GM12878 (cell line): ENCODE measurements around the gene LRRK1. TPM values are rescaled to one million over a fixed set of nuclear protein-coding genes. Genes with fewer than 3 reads are reported as not detected.
A peak's percentile ranks its signal among the peaks of the same experiment; 100 is the strongest.

Experiments
- ATAC-seq: fragments of 200-7000 bp; cut with Tn5 transposase; 3 replicates; pipeline ENCODE4 v1.9.1; 2020; ENCODE audit warnings: mild to moderate bottlenecking, moderate library complexity
- BruUV-seq: library from RNA; stranded (reverse); fragments of 400-500 nt; replicated peaks from 2 replicates; lab custom pipeline; 2021; lab: Mats Ljungman, UMichigan
- CTCF ChIA-PET: fragments of 300-600 bp; sonication (Branson Sonifier 250); formaldehyde crosslinking; extraction: SDS; loops from one replicate; lab custom pipeline; 2021; ENCODE audit warnings: inconsistent platforms; lab: Yijun Ruan, JAX
- POLR2A ChIA-PET: fragments of 350-600 bp; formaldehyde crosslinking; extraction: SDS; loops from one replicate; lab custom pipeline; 2021; ENCODE audit warnings: inconsistent platforms; lab: Charles Lee
- RAD21 ChIA-PET: fragments of 300-600 bp; sonication (Branson Sonifier 250); formaldehyde crosslinking; loops from one replicate; lab custom pipeline; 2023; ENCODE audit warnings: antibody characterized with exemption; ENCODE audit not compliant: unreplicated experiment; lab: Charles Lee
- SMC1A ChIA-PET: fragments of 300-600 bp; sonication (Branson Sonifier 250); formaldehyde crosslinking; loops from one replicate; lab custom pipeline; 2023; ENCODE audit not compliant: unreplicated experiment, uncharacterized antibody; lab: Charles Lee
- DNase-seq: peaks from one replicate; pipeline ENCODE4 v3.0.0-alpha.2; 2011; ENCODE audit warnings: low read depth, low spot score
- FAIRE-seq: peaks from 3 replicates; lab custom pipeline; 2011; peaks lifted over from hg19 to GRCh38; lab: Jason Lieb, UNC
- H2AFZ ChIP-seq: 2 replicates; pipeline ENCODE4 v1.6.0; 2011; ENCODE audit warnings: low read depth, low read length, control low read depth; ENCODE audit not compliant: control insufficient read depth
- H3K27ac ChIP-seq: 2 replicates; pipeline ENCODE4 v1.5.1; 2011; ENCODE audit warnings: control low read depth; ENCODE audit not compliant: control insufficient read depth, insufficient read depth
- H3K27me3 ChIP-seq, 2 experiments: replicated peaks in 1 of 2; 2 replicates each; pipeline versions ENCODE4 v1.6.0 to v1.6.1; 2011; ENCODE audit warnings: low read length in 1 of 2; ENCODE audit not compliant: control insufficient read depth in 2 of 2, insufficient read depth in 2 of 2
- H3K36me3 ChIP-seq, 2 experiments: 2 replicates each; pipeline ENCODE4 v1.5.1; 2011; ENCODE audit warnings: low read length in 1 of 2; ENCODE audit not compliant: control insufficient read depth in 2 of 2, insufficient read depth in 2 of 2
- H3K4me1 ChIP-seq: 2 replicates; pipeline ENCODE4 v1.6.1; 2011; ENCODE audit warnings: mild to moderate bottlenecking, low read length, moderate library complexity, mixed read lengths; ENCODE audit not compliant: control insufficient read depth, insufficient read depth
- H3K4me2 ChIP-seq: 2 replicates; pipeline ENCODE4 v1.6.0; 2011; ENCODE audit warnings: control low read depth; ENCODE audit not compliant: control insufficient read depth, insufficient read depth
- H3K4me3 ChIP-seq: fragments of 200-600 bp; sonication (generic); 2 replicates; pipeline ENCODE4 v1.5.1; 2016
- H3K79me2 ChIP-seq: 2 replicates; pipeline ENCODE4 v1.6.0; 2011; ENCODE audit warnings: low read length; ENCODE audit not compliant: control insufficient read depth, insufficient read depth
- H3K9ac ChIP-seq: 2 replicates; pipeline ENCODE4 v1.8.0; 2011; ENCODE audit warnings: low read length, control low read depth, mixed read lengths; ENCODE audit not compliant: control insufficient read depth, insufficient read depth
- H3K9me3 ChIP-seq: replicated peaks from 3 replicates; pipeline ENCODE4 v1.5.1; 2011; ENCODE audit warnings: mild to moderate bottlenecking, low read length; ENCODE audit not compliant: control insufficient read depth, insufficient read depth
- H4K20me1 ChIP-seq: 2 replicates; pipeline ENCODE4 v1.6.0; 2011; ENCODE audit not compliant: control insufficient read depth, insufficient read depth
- EZH2 ChIP-seq: IDR thresholded peaks from 2 replicates; pipeline ENCODE4 v1.6.1; 2012; ENCODE audit warnings: low read depth, mild to moderate bottlenecking, control low read depth, inconsistent platforms, low read length, borderline replicate concordance; ENCODE audit not compliant: control insufficient read depth
- MEF2A ChIP-seq: IDR thresholded peaks from 2 replicates; pipeline ENCODE4 v1.6.1; 2011; ENCODE audit warnings: low read depth, mild to moderate bottlenecking, low read length, moderate library complexity; ENCODE audit not compliant: insufficient read depth
- NRF1 ChIP-seq: conservative IDR thresholded peaks from 2 replicates; pipeline ENCODE4 v1.6.1; 2011; ENCODE audit warnings: mild to moderate bottlenecking, low read depth, low read length, improper control_type of control experiment
- PAX8 ChIP-seq: fragments of 450-650 bp; IDR thresholded peaks from 2 replicates; pipeline ENCODE4 v1.6.1; 2017; ENCODE audit warnings: mild to moderate bottlenecking, moderate library complexity
- ZNF274 ChIP-seq: IDR thresholded peaks from one replicate; pipeline ENCODE4 v1.8.0; 2011; ENCODE audit not compliant: insufficient read length, insufficient read depth
- WGBS: methylation state at CpG from one replicate; pipeline ENCODE4 v1.1.6; 2016; ENCODE audit warnings: low lambda C conversion rate; ENCODE audit not compliant: insufficient replicate concordance, insufficient coverage; ENCODE audit errors: missing lambda C conversion rate; 5-methylcytosine and 5-hydroxymethylcytosine counted together
- in situ Hi-C: fragments of 300-500 bp; cut with MboI; formaldehyde crosslinking; loops from 9 replicates; pipeline ENCODE4 v1.14.3; 2018; ENCODE audit warnings: mixed read lengths
- intact Hi-C: fragments of 100-400 bp; cut with micrococcal nuclease; formaldehyde crosslinking; loops from one replicate; pipeline ENCODE4 v1.14.2; 2022; ENCODE audit not compliant: unreplicated experiment
- polyA plus RNA-seq, 11 experiments: library from polyadenylated mRNA; depleted of rRNA in 4 of 11; unstranded in 6 of 11; stranded (reverse) in 5 of 11; fragments of >200 nt; fragmentation: Nextera tagmentation in 4 of 11; fragmentation: Illumina TruSeq in 1 of 11; extraction: Ambion mirVana in 4 of 11; extraction: Trizol in 1 of 11; gene quantifications; 1 replicate in 1 of 11; 2 replicates in 10 of 11; pipeline versions ENCODE4 v1.2.1 to v1.2.3, GENCODE V29; 2011 to 2016; ENCODE audit warnings: inconsistent platforms in 2 of 11, missing spikeins in 2 of 11, low read depth in 1 of 11
- total RNA-seq, 4 experiments: library from RNA; depleted of rRNA in 3 of 4; stranded (reverse); fragments of >200 nt in 3 of 4; fragmentation: Illumina TruSeq in 1 of 4; extraction: Trizol in 1 of 4; gene quantifications; 2 replicates each; pipeline versions ENCODE4 v1.2.1 to v1.2.3, GENCODE V29; 2013 to 2021
- TF ChIP-seq, protein P1 (sequence below): IDR thresholded peaks from 2 replicates; pipeline ENCODE4 v1.6.1; 2012; ENCODE audit warnings: improper control_type of control experiment, low read depth, low read length; ENCODE audit not compliant: insufficient replicate concordance
- TF ChIP-seq, protein P2 (sequence below): fragments of 450-650 bp; IDR thresholded peaks from 2 replicates; pipeline ENCODE4 v1.6.1; 2016; ENCODE audit warnings: mild to moderate bottlenecking, moderate library complexity, borderline replicate concordance

Gene LRRK1
- total and polyA plus RNA-seq, 10 of the 15 experiments (the other 5 are each of a cell fraction or from before 2014, with no cell fraction given) = 2.2 to 58.3 (median 17.9) TPM

DNA sequence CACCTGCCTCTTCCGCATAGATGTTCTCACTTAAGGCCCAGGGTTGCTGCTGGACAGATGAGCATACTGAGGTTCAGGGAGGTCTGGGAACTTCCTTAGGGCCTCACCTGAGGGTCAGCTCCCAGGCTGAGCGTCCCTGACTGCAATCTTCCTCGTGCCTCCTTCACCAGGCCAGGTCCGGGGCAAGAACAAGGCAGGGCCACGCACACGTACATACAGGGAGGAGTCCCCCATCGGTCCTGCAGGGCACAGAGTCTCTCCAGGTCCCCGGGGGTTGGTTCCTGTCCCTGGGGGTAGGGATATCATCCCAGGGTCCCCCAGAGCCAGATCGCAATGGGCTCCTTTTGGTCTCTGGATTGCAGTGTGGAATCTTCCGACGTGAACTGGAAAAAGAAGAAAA, 130.1 kb downstream of the LRRK1 start:
- DNase-seq (no peak), FAIRE-seq (peak; percentile 31), ATAC-seq (no peak)
- ChIA-PET RAD21 (no interaction called here), CTCF (no interaction called here)
- peaks cover 28 to 43% of the 10 kb centered on the region in 2 experiments for H3K36me3 ChIP-seq
- no peak overlapping the region for H3K9ac ChIP-seq
- H3K27ac ChIP-seq = no peak overlapping the region
- H2AFZ ChIP-seq = no peak overlapping the region
- intact Hi-C loops = no loop called here
- H3K4me3 ChIP-seq = no peak overlapping the region
- TF ChIP-seq MEF2A (no peak), PAX8 (no peak), ZNF274 (no peak), NRF1 (no peak), EZH2 (no peak)
- TF ChIP-seq, protein P1, sequence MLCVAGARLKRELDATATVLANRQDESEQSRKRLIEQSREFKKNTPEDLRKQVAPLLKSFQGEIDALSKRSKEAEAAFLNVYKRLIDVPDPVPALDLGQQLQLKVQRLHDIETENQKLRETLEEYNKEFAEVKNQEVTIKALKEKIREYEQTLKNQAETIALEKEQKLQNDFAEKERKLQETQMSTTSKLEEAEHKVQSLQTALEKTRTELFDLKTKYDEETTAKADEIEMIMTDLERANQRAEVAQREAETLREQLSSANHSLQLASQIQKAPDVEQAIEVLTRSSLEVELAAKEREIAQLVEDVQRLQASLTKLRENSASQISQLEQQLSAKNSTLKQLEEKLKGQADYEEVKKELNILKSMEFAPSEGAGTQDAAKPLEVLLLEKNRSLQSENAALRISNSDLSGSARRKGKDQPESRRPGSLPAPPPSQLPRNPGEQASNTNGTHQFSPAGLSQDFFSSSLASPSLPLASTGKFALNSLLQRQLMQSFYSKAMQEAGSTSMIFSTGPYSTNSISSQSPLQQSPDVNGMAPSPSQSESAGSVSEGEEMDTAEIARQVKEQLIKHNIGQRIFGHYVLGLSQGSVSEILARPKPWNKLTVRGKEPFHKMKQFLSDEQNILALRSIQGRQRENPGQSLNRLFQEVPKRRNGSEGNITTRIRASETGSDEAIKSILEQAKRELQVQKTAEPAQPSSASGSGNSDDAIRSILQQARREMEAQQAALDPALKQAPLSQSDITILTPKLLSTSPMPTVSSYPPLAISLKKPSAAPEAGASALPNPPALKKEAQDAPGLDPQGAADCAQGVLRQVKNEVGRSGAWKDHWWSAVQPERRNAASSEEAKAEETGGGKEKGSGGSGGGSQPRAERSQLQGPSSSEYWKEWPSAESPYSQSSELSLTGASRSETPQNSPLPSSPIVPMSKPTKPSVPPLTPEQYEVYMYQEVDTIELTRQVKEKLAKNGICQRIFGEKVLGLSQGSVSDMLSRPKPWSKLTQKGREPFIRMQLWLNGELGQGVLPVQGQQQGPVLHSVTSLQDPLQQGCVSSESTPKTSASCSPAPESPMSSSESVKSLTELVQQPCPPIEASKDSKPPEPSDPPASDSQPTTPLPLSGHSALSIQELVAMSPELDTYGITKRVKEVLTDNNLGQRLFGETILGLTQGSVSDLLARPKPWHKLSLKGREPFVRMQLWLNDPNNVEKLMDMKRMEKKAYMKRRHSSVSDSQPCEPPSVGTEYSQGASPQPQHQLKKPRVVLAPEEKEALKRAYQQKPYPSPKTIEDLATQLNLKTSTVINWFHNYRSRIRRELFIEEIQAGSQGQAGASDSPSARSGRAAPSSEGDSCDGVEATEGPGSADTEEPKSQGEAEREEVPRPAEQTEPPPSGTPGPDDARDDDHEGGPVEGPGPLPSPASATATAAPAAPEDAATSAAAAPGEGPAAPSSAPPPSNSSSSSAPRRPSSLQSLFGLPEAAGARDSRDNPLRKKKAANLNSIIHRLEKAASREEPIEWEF = no peak
- TF ChIP-seq, protein P2, sequence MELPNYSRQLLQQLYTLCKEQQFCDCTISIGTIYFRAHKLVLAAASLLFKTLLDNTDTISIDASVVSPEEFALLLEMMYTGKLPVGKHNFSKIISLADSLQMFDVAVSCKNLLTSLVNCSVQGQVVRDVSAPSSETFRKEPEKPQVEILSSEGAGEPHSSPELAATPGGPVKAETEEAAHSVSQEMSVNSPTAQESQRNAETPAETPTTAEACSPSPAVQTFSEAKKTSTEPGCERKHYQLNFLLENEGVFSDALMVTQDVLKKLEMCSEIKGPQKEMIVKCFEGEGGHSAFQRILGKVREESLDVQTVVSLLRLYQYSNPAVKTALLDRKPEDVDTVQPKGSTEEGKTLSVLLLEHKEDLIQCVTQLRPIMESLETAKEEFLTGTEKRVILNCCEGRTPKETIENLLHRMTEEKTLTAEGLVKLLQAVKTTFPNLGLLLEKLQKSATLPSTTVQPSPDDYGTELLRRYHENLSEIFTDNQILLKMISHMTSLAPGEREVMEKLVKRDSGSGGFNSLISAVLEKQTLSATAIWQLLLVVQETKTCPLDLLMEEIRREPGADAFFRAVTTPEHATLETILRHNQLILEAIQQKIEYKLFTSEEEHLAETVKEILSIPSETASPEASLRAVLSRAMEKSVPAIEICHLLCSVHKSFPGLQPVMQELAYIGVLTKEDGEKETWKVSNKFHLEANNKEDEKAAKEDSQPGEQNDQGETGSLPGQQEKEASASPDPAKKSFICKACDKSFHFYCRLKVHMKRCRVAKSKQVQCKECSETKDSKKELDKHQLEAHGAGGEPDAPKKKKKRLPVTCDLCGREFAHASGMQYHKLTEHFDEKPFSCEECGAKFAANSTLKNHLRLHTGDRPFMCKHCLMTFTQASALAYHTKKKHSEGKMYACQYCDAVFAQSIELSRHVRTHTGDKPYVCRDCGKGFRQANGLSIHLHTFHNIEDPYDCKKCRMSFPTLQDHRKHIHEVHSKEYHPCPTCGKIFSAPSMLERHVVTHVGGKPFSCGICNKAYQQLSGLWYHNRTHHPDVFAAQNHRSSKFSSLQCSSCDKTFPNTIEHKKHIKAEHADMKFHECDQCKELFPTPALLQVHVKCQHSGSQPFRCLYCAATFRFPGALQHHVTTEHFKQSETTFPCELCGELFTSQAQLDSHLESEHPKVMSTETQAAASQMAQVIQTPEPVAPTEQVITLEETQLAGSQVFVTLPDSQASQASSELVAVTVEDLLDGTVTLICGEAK = no peak
- TF ChIP-seq, all 136 proteins: peak for 0
- BruUV-seq = no TSS peak
- Histone ChIP-seq H3K9me3 (no peaks in the 10 kb centered on the region), H3K4me1 (no peaks in the 10 kb centered on the region), H3K27me3 (no peaks in the 10 kb centered on the region), H4K20me1 (0 out of 2 replicates have a peak, but pooled peaks cover 2% of the 10 kb centered on the region), H3K79me2 (no peaks in the 10 kb centered on the region), H3K4me2 (no peak overlapping the region)
- WGBS = 99% methylated on average over 11 of the region's 11 CpGs
- ChIA-PET SMC1A (no interaction called here), POLR2A (no interaction called here)
- in situ Hi-C loops = no loop called here
